Measurements from ENCODE around the gene HOPX.
"Not testable (repeated sequence)": the region's sequence is repeated elsewhere in the genome, so short reads cannot be mapped to it uniquely, and the experiment has no call there.

Gene HOPX

GRCh38 chr4:56641494-56642051 is 39.5 kb downstream of the HOPX start:
- DNase-seq (ENCODE audit: low read depth) = no peak
- TF ChIP-seq, protein P1, sequence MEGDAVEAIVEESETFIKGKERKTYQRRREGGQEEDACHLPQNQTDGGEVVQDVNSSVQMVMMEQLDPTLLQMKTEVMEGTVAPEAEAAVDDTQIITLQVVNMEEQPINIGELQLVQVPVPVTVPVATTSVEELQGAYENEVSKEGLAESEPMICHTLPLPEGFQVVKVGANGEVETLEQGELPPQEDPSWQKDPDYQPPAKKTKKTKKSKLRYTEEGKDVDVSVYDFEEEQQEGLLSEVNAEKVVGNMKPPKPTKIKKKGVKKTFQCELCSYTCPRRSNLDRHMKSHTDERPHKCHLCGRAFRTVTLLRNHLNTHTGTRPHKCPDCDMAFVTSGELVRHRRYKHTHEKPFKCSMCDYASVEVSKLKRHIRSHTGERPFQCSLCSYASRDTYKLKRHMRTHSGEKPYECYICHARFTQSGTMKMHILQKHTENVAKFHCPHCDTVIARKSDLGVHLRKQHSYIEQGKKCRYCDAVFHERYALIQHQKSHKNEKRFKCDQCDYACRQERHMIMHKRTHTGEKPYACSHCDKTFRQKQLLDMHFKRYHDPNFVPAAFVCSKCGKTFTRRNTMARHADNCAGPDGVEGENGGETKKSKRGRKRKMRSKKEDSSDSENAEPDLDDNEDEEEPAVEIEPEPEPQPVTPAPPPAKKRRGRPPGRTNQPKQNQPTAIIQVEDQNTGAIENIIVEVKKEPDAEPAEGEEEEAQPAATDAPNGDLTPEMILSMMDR (IDR thresholded peaks at IDR 0.05; ENCODE audit: control insufficient read depth, extremely low read depth, insufficient read depth) = no peak
- H3K4me3 ChIP-seq (ENCODE audit: low read depth, low read length) = no peak overlapping the region

GRCh38 chr4:56640621-56641493 is 40.2 kb downstream of the HOPX start:
- DNase-seq (ENCODE audit: low read depth) = no peak
- TF ChIP-seq, protein P1 (IDR thresholded peaks at IDR 0.05; ENCODE audit: control insufficient read depth, extremely low read depth, insufficient read depth) = no peak
- H3K4me3 ChIP-seq (ENCODE audit: low read depth, low read length) = no peak overlapping the region

DNA sequence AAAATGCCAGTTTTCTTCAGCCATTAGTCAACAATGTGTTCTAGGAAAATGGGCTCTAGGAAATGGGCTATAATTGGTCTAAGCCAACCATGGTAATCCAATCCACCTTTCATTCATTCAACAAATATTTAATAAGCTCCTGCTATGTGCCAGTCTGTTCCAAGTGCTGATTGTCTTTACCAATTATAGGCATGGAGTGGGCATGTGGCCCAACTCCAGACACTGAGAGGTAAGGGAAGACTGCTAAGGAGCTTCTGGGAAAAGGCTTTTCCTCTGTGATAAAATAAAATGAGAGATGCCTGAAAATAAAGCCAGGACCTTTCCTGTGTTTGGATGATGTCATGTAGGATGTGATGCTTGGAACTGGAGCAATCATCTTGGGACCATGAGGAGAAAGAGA is 43.3 kb downstream of the HOPX start:
- DNase-seq (ENCODE audit: low read depth) = peak; percentile 37
- TF ChIP-seq, protein P1 (IDR thresholded peaks at IDR 0.05; ENCODE audit: control insufficient read depth, extremely low read depth, insufficient read depth) = no peak
- no peak overlapping the region for H3K4me3 ChIP-seq (ENCODE audit: low read depth, low read length)

- TF ChIP-seq, protein P1 (IDR thresholded peaks at IDR 0.05; ENCODE audit: control insufficient read depth, extremely low read depth, insufficient read depth) = no peak
- H3K4me3 ChIP-seq (ENCODE audit: low read depth, low read length) = no peak overlapping the region
- DNase-seq (ENCODE audit: low read depth) = no peak
Observed at GRCh38 chr4:56637154-56637553, 43.9 kb downstream of the HOPX start.

- not testable (repeated sequence) for DNase-seq (ENCODE audit: low read depth); H3K4me3 ChIP-seq (ENCODE audit: low read depth, low read length)
Observed at GRCh38 chr4:56634954-56635353, 46.1 kb downstream of the HOPX start.

DNA sequence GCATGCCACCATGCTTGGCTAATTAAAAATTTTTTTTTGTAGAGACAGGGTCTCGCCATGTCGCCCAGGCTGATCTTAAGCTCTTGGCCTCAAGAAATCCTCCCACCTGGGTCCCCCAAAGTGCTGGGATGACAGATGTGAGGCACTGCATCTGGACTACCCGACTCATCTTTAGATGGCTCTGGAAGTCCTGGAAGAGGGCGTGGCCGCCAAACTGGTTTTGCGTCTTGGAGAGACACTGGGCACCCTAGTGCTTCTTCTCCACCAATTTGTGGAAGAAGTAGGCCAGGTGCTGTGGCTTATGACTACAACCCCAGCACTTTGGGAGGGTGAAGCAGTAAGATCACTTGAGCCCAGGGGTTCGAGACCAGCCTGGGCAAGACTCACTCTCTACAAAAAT is 47.6 kb downstream of the HOPX start:
- no peak overlapping the region for H3K4me3 ChIP-seq (ENCODE audit: low read depth, low read length)
- DNase-seq (ENCODE audit: low read depth) = no peak
- TF ChIP-seq, protein P1 (IDR thresholded peaks at IDR 0.05; ENCODE audit: control insufficient read depth, extremely low read depth, insufficient read depth) = no peak

DNA sequence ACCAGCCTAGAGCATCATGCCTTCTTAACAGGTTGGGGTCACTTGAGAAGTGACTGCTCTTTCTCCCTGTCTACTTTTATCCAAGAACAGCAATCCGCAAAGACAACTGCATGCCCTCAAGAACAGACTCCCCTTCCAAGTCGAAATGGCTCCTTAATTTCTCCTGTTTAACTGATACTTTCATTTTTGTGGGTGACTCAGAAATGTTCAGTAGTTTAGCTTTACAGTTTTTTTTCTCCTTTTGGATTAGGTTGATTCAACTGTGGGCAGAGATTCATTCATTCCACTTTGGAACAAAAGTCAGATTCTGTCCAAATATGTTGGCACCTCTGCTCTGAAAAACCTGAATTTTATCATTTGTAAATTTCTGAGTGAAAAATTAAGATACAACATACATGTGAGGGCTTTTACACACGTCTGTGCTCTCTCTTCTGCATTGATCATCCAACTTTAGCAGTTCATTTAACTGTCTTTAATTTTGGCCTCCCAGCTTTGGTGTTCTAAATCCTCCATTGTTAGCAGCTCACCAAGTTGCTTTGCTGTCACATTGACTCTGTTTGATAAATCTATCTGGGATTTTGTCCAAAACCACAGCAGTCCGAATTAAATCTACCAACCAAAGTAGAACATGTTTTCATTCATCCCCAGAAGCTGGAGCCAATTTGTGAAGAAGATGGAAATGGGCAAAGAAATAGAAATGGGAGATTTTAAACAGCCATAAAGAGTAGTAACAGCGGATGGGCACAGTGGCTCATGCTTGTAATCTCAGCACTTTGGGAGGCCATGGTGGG is 50.0 kb downstream of the HOPX start:
- TF ChIP-seq, protein P1 (IDR thresholded peaks at IDR 0.05; ENCODE audit: control insufficient read depth, extremely low read depth, insufficient read depth) = no peak
- H3K4me3 ChIP-seq (ENCODE audit: low read depth, low read length) = no peak overlapping the region
- DNase-seq (ENCODE audit: low read depth) = no peak

Data from LNCaP clone FGC (cell line).